ENCODE data around the gene MAP1LC3B2.

GRCh38 chr12:116551952-116552772 is 7.0 kb upstream of the MAP1LC3B2 start:
- TF ChIP-seq CTCF (IDR thresholded peaks at IDR 0.05; ENCODE audit: control extremely low read depth in 1 of 3, insufficient read depth in 1 of 3, low read depth in 1 of 3, low read length in 3 of 3): no peak
- no peak for TF ChIP-seq RFX5 (IDR thresholded peaks at IDR 0.05; ENCODE audit: borderline replicate concordance, low read depth, low read length)

Measured in H1 (cell line).